ENCODE measurements around the gene TMEM61. TPM values are rescaled to one million over a fixed set of nuclear protein-coding genes. Genes with fewer than 3 reads are reported as not detected.
"Not testable (repeated sequence)": the region's sequence is repeated elsewhere in the genome, so short reads cannot be mapped to it uniquely, and the experiment has no call there.

TMEM61 gene
- not detected in 2 replicates for total RNA-seq

DNA sequence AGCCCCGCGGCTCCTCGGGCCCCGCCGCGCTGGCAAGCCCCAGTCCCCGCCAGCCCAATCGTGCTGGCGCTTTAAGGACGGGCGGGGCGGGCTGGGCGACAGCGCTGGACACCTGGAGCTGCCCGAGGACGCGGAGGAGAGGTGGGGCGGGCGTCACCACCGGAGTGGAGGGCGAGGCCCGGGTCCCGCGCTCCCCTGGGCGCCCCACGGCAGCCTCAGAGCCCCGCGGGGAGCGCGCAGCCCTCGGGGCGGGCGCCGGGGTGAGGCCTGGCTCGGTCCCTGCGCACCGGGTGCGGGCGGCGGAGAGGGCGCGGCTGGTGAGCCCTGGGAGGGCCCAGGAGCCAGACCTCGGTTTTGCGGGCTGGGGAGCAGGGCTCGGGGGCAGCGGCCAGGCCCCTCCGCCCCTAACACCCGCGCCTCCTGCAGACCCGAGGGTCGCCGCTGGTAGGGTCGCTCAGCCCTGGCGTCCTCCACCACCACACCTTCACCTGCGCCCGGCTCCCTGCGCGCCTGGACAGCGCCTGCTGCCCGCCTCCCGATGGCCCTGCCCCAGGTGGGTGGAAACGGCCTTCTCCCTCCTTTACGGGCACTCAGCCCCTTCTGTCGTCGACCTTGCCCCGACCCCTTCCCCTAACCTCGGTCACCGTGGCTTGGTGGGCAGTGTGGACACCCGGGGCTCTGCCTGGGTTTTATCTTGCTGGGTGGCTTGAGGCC, at the start of gene TMEM61:
Gene TMEM61 (plus strand): TSS at position 101 of the 714 bp plus-strand sequence. CDS start 438 bp downstream, at position 539.
- intact Hi-C loops (cut with micrococcal nuclease), result no loop called here

DNA sequence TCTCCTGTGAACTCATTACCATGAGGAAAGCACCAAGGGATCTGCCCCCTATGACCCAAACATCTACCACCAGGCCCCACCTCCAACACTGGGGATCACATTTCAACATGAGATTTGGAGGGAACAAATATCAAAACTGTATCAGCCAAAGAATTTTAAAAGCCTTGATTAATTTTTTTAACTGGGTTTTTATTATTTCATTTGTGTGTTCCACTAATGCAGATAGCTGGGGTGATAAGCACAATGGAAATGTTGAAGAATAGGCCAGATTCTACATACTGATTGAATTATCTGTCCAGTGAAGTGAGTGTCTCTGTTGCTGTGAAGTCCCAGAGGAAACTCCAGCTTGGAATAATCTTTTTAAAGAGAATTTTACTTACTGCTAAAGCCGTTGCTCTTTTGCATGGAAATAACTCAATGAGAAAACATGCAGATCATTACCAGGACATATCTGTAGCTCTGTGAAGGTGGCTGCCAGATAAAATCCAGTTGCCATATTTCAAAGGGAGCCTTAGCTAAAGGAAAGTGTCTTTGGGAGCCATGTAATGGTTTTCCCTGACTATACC, 49.1 kb upstream of the TMEM61 start:
- intact Hi-C loops (cut with micrococcal nuclease), result no loop called here

DNA sequence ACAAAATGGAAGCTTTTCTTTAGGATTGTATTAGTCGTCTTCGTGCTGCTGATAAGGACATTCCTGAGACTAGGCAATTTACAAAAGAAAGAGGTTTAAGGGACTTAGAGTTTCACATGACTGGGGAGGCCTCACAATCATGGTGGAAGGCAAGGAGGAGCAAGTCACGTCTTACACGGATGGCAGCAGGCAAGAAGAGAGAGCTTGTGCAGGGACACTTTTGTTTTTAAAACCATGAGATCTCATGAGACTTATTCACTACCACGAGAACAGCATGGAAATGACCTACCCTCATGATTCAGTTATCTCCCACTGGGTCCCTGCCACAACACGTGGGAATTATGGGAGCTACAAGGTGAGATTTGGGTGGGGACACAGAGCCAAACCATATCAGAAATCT, 46.3 kb upstream of the TMEM61 start:
- intact Hi-C loops (cut with micrococcal nuclease), result not testable (repeated sequence)

DNA sequence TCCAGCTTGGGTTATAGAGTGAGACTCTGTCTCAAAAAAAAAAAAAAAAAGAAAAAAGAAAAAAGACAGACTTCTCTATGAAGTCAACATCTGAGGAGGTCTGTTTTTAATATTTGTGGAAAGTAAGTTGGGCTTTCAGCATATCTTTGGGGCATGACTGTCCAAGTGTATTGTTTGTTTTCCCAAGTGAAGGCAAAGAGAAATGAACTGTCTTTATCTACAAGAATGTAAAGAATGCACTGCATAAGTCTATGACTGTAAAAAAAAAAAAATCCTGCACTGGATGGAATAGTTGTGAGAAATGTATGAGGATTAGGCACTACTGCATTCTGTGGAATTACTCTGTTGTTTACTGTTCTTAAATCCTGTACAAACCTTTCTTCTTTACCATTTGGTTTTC, 45.6 kb upstream of the TMEM61 start:
- intact Hi-C loops (cut with micrococcal nuclease), result no loop called here

DNA sequence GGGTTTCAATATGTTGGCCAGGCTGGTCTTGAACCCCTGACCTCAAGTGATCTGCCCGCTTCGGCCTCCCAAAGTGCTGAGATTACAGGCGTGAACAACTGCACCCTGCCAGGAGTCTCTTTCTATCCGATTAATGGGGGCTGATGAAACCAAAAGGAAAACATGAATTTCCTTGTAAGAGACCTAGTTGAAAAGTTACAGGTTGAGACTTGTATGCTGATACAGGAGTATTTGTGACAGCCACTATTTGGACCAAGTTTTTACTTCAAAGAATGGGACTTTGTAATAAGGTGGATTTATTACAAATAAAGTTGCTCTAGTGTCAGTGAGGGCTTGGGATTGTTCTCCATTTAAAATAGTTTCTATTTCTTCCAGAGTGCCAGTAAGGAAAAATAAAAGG, 43.6 kb upstream of the TMEM61 start:
- intact Hi-C loops (cut with micrococcal nuclease), result no loop called here

DNA sequence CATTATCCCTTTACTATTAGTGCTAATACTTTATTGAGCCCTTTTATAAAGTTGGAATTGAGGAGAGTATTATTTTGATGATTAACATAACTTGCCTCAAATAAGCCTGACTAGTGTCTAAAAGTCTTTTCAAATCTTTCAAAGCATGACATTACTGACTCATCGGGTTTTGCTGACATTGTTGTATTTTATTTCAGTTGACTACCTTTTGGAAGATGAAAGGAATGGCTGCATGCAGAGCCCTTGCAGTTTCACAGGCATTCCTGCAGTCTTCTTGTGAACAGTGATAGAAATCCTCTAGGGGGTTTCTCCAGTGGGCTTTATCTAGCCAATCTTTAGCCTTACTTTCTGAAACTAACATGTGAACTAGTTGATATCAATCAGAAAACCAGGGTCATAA, 43.0 kb upstream of the TMEM61 start:
- intact Hi-C loops (cut with micrococcal nuclease), result no loop called here

DNA sequence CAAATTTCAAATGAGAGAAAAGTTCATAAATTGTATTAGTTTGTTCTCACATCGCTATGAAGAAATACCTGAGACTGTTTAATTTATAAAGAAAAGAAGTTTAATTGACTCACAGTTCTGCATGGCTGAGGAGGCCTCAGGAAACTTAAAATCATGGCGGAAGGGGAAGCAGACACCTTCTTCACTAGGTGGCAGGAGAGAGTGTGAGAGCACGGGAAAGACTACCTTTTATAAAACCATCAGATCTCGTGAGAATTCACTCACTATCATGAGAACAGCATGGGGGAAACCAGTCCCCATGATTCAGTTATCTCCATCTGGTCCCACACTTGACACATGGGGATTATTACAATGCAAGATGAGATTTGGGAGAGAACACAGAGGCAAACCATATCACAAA, 41.5 kb upstream of the TMEM61 start:
- intact Hi-C loops (cut with micrococcal nuclease), result not testable (repeated sequence)

DNA sequence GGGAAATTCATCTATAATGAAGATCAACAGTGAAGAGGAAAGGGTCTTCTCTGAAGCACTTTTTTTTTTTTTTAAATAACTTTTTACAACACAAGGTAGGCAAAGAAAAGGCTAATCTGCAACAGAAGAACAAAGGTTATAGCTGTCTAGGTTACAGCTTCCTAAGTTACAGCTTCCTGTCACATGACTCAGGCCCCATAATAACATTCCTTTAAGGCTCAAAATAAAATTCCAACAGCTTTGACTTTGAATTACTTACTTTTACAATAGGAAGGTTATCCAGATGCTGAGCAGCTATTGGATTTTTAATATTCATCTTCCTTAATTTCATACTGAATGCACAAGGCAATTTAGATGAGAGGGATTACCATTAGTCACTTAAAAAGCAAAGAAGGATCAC, 40.4 kb upstream of the TMEM61 start:
- intact Hi-C loops (cut with micrococcal nuclease), result no loop called here

DNA sequence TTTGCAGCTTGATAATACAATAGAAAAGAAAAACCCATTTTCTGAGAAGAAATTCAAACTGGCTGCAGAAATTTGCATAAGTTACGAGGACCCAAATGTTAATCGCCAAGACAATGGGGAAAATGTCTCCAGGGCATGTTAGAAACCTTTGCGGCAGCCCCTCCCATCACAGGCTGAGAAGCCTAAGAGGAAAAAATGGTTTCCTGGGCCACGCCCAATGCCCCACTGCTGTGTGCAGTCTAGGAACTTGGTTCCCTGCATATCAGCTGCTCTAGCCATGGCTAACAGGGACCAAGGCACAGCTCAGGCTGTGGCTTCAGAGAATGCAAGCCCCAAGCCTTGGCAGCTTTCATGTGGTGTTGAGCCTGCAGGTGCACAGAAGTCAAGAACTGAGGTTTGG, 37.5 kb upstream of the TMEM61 start:
- intact Hi-C loops (cut with micrococcal nuclease), result no loop called here

DNA sequence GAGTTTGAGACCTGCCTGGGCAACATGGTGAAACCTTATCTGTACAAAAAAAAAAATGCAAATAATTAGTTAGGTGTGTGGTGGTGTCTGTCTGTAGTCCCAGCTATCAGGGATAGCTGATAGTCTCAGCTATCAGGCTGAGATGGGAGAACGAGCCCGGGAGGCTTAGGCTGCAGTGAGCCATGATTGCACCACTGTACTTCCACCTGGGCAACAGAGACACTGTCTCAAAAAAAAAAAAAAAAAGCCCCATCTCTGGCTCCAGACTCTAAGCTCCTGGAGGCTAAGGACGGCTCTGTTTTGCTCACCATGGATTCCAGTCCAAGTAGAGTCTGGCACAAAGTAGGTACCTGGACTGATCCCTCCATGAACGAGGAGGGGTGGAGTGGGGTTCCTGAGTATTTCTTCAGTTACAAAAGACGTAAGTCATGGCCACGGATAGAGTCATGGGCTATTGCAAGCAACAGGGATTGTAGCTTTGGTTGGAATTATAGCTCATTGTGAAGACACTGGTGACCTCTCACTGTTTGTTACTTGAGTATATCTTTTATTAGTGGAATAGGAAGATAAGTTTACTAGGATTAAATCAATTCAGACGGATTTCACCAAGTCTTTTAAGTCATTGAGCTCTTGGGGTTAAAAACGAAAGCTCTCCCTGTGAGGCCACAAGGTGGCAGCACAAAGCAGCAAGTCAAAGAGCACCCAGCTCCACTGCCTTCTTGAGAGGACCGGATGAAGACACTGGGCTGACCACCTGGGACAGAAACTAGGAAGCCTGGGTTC, 35.6 kb upstream of the TMEM61 start:
- intact Hi-C loops (cut with micrococcal nuclease), result loop anchor here (1.0 to 2.0 kb wide), 6 partner anchors 52 to 1640 kb away; partner anchors contain the start of gene DHCR24

DNA sequence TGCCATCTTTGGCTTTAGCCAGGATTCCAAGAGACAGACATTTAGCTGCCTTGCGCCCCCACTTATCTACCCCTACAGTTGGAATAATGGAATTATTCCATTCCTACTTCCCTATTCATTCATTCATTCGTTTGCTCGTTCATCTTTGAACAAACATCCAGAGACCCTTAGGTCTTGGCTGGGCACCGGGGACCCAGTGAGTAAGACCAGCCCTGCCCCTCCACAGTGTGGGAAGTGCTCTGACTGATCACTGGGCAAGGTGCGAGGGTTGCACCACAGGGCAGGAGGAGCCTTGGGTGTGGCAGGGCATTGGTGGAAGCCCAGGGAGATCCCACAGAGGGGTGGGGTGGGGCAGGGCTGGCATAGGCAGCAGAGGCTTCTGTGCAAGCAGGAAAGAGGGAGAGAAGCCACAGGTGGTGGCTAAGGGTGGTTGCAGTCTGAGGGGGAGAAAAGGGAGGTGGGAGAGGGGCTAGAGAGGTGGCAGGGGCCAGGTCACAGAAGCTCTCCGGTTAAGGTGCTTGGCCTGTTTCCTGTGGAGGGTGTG, 35.0 kb upstream of the TMEM61 start:
- intact Hi-C loops (cut with micrococcal nuclease), result loop anchor here (1.0 to 2.0 kb wide), 6 partner anchors 51 to 1639 kb away; partner anchors contain the start of gene DHCR24

DNA sequence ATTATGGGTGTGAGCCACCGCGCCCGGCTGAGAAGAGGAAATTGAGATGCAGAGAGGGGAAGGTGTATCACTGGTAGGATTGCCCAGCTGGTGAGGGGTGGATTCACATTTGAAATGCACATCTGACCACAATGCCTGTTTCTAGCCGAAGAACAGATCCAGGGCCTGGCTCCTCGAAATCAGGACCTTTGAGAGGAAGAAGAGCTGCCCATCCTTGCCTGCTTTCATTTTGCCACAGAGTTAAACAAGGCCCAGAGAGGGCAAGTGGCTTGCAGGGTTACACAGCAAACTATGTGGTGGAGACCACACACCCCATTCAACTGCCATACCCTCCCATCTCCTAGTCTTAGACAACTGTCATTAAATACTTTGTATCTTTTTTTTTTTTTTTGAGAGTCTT, 32.9 kb upstream of the TMEM61 start:
- intact Hi-C loops (cut with micrococcal nuclease), result loop anchor here (2.0 kb wide), 1 partner anchor 275 kb away; no protein-coding TSS in a partner anchor

DNA sequence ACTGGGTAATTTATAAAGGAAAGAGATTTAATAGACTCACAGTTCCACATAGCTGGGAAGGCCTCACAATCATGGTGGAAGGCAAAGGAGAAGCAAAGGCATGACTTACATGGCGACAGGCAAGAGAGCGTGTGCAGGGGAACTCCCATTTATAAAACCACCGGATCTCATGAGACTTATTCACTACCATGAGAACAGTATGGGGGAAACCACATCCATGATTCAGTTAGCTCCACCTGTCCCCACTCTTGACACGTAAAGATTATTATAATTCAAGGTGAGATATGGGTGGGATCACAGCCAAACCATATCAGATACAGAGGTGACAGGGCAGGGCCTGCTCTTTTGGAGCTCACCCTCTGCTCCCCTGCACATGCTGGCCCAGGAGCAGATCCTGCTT, 31.4 kb upstream of the TMEM61 start:
- intact Hi-C loops (cut with micrococcal nuclease), result no loop called here

DNA sequence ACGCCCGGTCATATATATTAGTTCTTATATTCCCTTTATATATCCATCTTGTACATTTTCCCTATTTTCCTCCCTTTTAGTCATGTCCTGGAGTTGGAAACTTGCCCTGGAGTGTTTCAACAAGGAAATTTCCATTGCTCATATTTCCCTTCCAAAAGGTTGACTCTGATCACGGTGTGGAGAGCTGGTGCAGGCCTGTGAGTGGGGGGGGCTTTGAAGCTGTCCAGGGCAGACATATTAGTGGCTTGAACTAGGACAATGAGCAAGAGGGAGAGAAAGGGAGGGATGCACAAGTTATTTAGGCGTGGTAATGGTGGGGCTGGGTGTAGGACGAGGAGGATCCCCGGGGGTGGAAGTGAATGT, 30.4 kb upstream of the TMEM61 start:
- intact Hi-C loops (cut with micrococcal nuclease), result loop anchor here (1.0 kb wide), 3 partner anchors 46 to 327 kb away; no protein-coding TSS in a partner anchor

DNA sequence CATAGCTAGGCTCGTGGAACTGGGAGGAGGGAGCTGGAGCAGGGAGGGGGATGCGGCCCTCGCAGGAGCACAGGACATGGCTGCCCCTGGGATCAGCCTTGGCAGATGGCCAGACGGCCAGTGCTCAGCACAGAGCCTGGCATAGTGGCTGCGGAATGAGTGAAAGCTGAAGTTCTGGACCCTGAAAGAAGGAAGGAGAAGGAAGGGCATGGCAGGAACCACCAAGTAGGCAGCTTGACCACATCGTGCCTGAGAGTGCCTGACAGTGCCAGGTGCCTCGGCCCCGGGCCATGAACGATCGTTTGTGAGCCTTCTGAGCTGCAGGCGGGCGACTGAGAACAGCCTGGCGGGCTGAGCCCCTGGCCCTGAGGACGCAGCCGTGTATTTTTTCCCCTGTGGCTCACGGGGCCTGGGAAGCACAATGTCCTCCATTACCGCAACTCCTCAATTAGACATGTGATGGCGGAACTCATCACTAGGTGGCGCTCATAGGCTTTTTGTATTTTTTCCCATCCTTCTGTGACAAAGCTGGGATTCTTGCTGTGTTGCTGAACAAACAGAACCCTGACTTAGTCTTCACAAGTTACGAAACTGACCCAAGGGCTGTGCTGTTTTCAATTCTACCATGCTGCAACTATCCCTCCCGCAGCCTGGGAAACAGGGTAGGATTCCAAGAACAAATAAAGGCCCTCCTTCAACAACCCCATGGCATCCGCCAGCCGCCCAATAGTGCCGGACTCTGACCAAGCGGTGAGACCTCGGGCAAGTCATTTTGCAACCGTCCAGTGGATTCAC, 29.9 kb upstream of the TMEM61 start:
- intact Hi-C loops (cut with micrococcal nuclease), result loop anchor here (1.0 kb wide), 3 partner anchors 46 to 327 kb away; no protein-coding TSS in a partner anchor

DNA sequence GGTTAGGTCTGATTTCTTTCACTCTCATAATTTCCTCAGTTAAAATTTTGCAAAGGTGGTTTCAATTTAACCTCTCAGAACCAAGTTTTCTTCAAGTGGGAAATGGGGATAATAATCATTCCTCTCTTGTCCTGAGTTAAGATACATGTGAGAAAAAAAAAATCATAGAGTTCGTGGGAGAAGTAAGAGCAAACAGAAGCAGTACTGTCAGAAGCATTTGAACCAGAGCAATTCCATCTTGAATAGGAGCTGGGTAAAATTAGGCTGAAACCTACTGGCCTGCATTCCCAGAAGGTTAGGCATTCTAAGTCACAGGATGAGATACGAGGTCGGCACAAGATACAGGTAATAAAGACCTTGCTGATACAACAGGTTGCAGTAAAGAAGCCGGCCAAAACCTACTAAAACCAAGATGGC, 28.6 kb upstream of the TMEM61 start:
- intact Hi-C loops (cut with micrococcal nuclease), result no loop called here

DNA sequence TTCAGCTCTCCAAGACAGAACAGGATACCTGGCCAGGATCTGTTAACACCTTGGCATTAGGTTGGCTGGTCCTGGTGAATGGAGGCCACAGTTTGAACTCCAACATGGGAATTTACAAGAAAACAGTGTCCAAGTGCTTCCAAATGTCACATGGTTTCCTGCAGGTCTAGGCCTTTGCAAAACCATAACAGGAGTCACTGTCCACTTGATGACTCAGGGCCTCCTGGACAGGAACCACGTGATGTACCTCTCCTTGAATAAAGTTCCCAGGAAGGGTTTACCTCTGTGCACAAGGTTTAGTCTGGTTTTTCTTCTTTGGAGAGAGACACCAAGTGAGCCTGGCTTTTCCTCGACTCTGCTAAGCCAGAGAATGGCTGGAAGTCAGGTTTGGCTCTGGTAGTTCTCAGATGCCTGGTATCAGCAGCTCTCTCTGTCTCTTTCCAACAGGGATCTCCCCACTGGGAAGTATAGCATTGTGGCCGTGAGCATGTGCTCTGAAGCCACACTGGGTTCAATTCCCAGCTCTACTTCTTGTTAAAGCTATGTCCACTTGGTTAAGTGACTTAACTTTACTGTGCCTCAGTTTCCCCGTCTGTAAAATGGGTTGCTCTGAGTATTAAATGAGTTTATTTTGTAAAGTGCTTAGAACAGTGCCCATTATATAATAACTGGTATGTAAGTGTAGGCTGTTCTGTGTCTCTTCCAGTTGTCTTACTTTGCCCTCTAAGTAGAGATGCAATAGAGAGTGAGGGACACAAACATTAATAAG, 27.3 kb upstream of the TMEM61 start:
- intact Hi-C loops (cut with micrococcal nuclease), result no loop called here

DNA sequence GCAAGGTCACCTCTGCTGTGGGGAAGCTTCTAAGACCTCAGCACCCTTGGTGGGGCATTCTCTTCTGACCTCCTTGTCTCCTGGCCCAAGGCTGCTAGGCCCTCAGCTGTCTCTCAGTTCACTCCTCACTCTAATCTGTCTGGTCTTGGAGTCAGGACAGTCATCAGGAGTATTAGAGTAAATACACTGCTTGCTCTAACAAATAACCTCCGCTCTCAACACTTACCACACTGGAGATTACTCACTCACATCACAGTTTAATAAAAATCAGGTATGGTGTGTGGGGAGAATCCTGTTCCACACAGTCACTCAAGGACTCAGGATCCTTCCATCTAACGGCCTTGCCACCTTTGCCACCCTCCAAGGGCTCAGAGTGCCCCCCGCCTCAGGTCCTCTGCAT, 26.6 kb upstream of the TMEM61 start:
- intact Hi-C loops (cut with micrococcal nuclease), result no loop called here

DNA sequence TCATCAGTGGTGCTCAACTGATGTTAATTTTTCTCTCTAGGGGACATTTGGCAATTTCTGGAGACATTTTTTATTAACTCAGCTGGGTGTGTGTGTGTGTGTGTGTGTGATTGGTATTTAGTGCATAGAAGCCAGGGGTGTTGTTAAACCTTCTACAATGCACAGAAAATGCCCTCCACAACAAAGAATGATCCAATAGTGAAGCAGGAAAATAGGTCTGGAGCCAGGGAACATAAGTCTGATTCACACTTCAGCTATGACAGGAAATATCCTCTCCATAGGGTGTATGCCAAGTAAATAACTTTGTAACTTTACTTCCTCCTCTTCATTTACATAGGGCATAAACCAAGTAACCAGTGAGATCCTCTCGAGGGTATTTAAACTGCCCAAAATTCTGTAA, 25.1 kb upstream of the TMEM61 start:
- intact Hi-C loops (cut with micrococcal nuclease), result no loop called here

DNA sequence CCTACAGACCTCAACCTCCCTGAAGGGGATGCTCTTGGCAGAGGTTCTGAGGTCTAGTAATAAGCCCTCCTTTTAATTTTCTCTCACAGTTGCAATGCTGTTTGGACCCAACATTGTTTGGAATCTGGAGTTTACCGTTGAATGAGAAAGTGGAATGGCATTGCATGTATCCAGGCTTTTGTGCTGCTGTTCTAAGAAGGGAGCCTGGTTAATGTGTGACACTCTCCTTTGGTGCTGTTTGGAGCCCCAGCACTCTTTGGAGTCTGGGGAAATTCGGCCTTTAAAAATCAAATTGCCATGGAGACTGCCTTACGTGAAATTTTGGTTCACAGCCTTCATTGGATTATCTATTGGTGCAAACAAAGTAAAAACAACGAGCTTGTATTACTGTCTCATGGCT, 23.7 kb upstream of the TMEM61 start:
- intact Hi-C loops (cut with micrococcal nuclease), result no loop called here

Measured in T-helper 1 cell treated with Interleukin-12 subunit alpha and Interleukin-12 subunit beta and Interleukin-4 antibody, amounts not matched to agents 30 ng/mL and 1 ng/mL, for 36 hours (primary cell).